Stimulated activated naive B cell treated with anti-CD40 and anti-IgM and Interleukin-4, amounts not matched to agents 10 μg/mL and 1 μg/mL and 100 μg/mL, for 72 hours (primary cell): Measurements from ENCODE around the gene NLRC5.

Experiments used
- ATAC-seq, 2 donors: fragments of 150-1000 bp; cut with Tn5 transposase; replicated peaks; 2 replicates each; pipeline ENCODE4 v1.10.0; 2021; ENCODE audit warnings: moderate library complexity in 1 of 2
- DNase-seq: peaks from one replicate; pipeline ENCODE4 v3.0.0; 2021
- H3K27ac Mint-ChIP-seq: one replicate; pipeline ENCODE4 v1.8.0; 2022; ENCODE audit warnings: mild to moderate bottlenecking, mixed read lengths
- H3K27me3 Mint-ChIP-seq, 2 donors: one replicate each; pipeline ENCODE4 v1.8.0; 2022; ENCODE audit warnings: mixed read lengths in 2 of 2
- H3K36me3 Mint-ChIP-seq, 2 donors: one replicate each; pipeline ENCODE4 v1.8.0; 2022; ENCODE audit warnings: mixed read lengths in 2 of 2, mild to moderate bottlenecking in 1 of 2
- H3K4me1 Mint-ChIP-seq, 2 donors: one replicate each; pipeline ENCODE4 v1.8.0; 2022; ENCODE audit warnings: mixed read lengths in 2 of 2, mild to moderate bottlenecking in 1 of 2
- H3K4me3 Mint-ChIP-seq, 2 donors: one replicate each; pipeline ENCODE4 v1.8.0; 2022; ENCODE audit warnings: mild to moderate bottlenecking in 2 of 2, mixed read lengths in 2 of 2, moderate library complexity in 1 of 2
- H3K9me3 Mint-ChIP-seq, 2 donors: one replicate each; pipeline ENCODE4 v1.8.0; 2022; ENCODE audit warnings: mixed read lengths in 2 of 2, mild to moderate bottlenecking in 1 of 2

NLRC5 gene

GRCh38 chr16:57039148-57039812 is 49.9 kb downstream of the NLRC5 start:
- ATAC-seq = no peak
- Mint-ChIP-seq H3K4me3 (peak overlapping the region; percentile 50 to 61), H3K9me3 (peaks cover 0 to 4% of the 10 kb centered on the region in 2 donors), H3K27ac (peak overlapping the region; percentile 97), H3K27me3 (no peaks in the 10 kb centered on the region), H3K4me1 (peaks cover 64 to 91% of the 10 kb centered on the region in 2 donors), H3K36me3 (peaks cover 64 to 86% of the 10 kb centered on the region in 2 donors)
- no peak for DNase-seq

DNA sequence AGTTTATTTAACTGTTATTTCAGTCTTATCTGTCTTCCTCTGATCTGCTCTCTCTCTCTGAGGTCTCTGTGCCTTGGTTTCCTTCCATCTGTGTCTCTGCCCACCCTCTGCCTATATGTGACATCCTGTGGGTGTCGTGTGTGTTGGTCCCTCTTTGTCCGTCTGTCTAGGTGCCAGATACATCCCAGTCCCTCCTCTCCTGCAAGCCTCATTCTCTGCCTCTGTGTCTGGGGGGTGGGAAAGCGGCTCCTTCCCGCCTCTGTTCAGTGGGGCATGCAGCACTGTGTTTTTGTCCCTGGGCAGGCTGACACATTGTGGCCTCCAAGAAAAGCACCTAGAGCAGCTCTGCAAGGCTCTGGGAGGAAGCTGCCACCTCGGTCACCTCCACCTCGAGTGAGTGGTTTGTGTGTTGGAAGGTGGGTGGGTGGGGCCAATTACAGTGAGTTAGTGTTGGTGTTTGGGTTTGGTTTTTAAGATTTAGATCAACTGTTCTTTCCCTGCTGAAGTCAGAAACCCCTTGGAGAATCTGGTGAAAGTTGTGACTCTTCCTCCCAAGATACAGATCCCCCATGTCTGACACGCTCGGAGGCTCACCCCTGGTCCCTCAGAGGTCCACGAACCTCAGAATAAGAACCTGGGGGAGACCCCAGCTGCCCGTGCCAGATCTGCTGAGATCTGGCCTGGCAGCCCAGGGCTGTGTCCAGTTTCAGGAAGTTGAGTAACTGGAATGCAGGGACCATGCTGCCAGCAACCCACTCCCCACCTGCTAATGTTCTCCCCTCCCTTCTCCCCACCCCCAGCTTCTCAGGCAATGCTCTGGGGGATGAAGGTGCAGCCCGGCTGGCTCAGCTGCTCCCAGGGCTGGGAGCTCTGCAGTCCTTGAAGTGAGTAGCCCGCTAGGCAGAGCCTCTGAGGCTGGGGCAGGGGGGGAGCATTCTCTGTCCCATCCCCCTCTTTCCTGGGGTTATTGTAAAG is 52.1 kb downstream of the NLRC5 start:
- H3K27me3 Mint-ChIP-seq = no peaks in the 10 kb centered on the region
- peaks cover 65 to 81% of the 10 kb centered on the region in 2 donors for H3K36me3 Mint-ChIP-seq
- peak overlapping the region; percentile 52 to 67 for H3K4me3 Mint-ChIP-seq
- peaks cover 72 to 97% of the 10 kb centered on the region in 2 donors for H3K4me1 Mint-ChIP-seq
- peaks cover 0 to 4% of the 10 kb centered on the region in 2 donors for H3K9me3 Mint-ChIP-seq
- peak overlapping the region; percentile 97 for H3K27ac Mint-ChIP-seq
- peak; percentile 65 for ATAC-seq
- DNase-seq = peak; percentile 83

GRCh38 chr16:57042157-57043111 is 53.1 kb downstream of the NLRC5 start:
- peaks cover 59 to 81% of the 10 kb centered on the region in 2 donors for H3K36me3 Mint-ChIP-seq
- H3K4me3 Mint-ChIP-seq = peak overlapping the region; percentile 52 to 67
- H3K9me3 Mint-ChIP-seq = peaks cover 0 to 4% of the 10 kb centered on the region in 2 donors
- DNase-seq (peak; percentile 85), ATAC-seq (peak; percentile 71 to 78)
- peaks cover 79 to 97% of the 10 kb centered on the region in 2 donors for H3K4me1 Mint-ChIP-seq
- H3K27ac Mint-ChIP-seq = peak overlapping the region; percentile 97
- no peaks in the 10 kb centered on the region for H3K27me3 Mint-ChIP-seq

- no peak for DNase-seq
- Mint-ChIP-seq H3K9me3 (peaks cover 0 to 4% of the 10 kb centered on the region in 2 donors), H3K36me3 (peaks cover 62 to 82% of the 10 kb centered on the region in 2 donors), H3K27me3 (no peaks in the 10 kb centered on the region), H3K4me1 (peaks cover 84 to 97% of the 10 kb centered on the region in 2 donors), H3K27ac (peak overlapping the region; percentile 97), H3K4me3 (peak overlapping the region; percentile 53)
- no peak for ATAC-seq
Measured at GRCh38 chr16:57043248-57043647, 53.9 kb downstream of the NLRC5 start.

DNA sequence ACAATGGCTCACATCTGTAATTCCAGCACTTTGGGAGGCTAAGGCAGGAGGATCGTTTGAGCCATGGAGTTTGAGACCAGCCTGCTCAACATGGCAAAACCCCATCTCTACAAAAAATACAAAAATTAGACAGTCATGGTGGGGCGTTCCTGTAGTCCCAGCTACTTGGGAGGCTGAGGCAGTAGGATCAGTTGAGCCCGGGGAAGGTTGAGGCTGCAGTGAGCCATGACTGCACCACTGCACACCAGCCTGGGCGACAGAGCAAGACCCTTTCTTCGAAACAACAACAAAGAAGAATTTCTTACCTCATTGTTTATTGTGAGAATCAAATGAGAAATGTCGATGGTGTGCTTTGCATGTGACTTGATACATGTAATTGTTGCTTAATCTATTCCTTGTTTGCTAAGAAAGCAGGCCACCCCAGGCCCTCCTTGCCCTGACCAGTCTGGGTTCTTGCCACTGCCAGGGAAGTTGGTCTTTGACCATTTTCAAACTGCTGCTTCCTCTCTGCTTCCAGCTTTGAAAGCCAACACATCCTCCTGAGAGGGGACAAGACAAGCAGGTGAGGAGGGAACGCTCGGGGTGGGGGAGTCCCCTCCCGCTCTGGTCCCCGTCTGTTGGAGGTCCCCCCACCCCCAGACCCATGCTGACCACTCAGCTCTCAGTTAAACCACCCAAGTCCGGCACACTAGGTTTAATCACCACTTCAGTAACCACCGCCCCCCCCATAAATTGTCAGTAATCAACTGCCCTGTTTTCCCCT is 55.8 kb downstream of the NLRC5 start:
- Mint-ChIP-seq H3K27me3 (no peaks in the 10 kb centered on the region), H3K4me3 (peak overlapping the region; percentile 46 to 72), H3K27ac (peak overlapping the region; percentile 97), H3K4me1 (peaks cover 75 to 92% of the 10 kb centered on the region in 2 donors), H3K36me3 (peaks cover 64 to 86% of the 10 kb centered on the region in 2 donors), H3K9me3 (peaks cover 0 to 4% of the 10 kb centered on the region in 2 donors)
- peak; percentile 1 to 2 for ATAC-seq
- peak; percentile 44 for DNase-seq

GRCh38 chr16:57045694-57046381 is 56.5 kb downstream of the NLRC5 start:
- peak overlapping the region; percentile 97 for H3K27ac Mint-ChIP-seq
- ATAC-seq = peak; percentile 38 to 40
- DNase-seq = peak; percentile 86
- H3K4me3 Mint-ChIP-seq = peak overlapping the region; percentile 46 to 72
- H3K27me3 Mint-ChIP-seq = no peaks in the 10 kb centered on the region
- H3K9me3 Mint-ChIP-seq = peaks cover 0 to 4% of the 10 kb centered on the region in 2 donors
- peaks cover 75 to 92% of the 10 kb centered on the region in 2 donors for H3K4me1 Mint-ChIP-seq
- H3K36me3 Mint-ChIP-seq = peaks cover 64 to 85% of the 10 kb centered on the region in 2 donors

DNA sequence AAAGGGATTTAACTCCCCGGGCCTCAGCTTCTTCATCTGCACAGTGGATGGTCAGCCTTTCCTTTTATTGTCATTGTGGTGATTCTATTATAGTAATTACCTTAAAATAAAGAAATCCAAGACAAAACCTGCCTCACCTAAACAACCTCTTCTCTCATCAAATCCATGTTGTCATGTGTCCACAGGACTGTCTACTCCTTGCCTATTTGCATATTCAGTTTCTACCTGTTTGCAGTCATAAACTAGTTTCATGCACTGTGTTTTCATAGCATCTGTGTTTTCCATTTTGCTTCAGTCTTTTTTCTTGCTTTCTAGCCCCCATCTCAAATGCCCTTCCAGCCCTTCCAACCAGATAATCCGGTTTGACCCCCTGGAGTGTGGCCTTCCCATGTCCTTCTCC is 58.7 kb downstream of the NLRC5 start:
- H3K9me3 Mint-ChIP-seq = peaks cover 2 to 4% of the 10 kb centered on the region in 2 donors
- peak overlapping the region; percentile 31 to 40 for H3K4me3 Mint-ChIP-seq
- ATAC-seq (no peak), DNase-seq (no peak)
- no peaks in the 10 kb centered on the region for H3K27me3 Mint-ChIP-seq
- H3K36me3 Mint-ChIP-seq = peaks cover 74 to 91% of the 10 kb centered on the region in 2 donors
- H3K4me1 Mint-ChIP-seq = peaks cover 68 to 92% of the 10 kb centered on the region in 2 donors
- H3K27ac Mint-ChIP-seq = peak overlapping the region; percentile 97

DNA sequence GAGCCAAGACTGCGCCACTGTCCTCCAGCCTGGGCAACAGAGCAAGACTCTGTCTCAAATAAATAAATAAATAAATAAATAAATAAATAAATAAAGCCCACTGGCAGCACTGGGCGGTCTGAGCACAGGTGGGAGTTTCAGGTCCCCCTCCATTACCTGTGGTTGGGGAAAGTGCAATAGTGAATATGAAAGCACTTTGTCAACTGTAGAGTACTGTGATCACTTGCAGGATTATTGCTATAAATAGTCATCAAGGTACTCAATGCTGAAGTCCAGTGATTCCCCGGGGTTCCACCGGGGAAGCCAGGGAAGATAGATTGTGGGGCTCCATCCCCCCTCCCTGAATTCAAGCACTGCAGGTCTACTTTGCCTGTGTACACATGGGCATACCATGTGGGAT is 60.3 kb downstream of the NLRC5 start:
- no peaks in the 10 kb centered on the region for H3K27me3 Mint-ChIP-seq
- H3K9me3 Mint-ChIP-seq = peaks cover 2 to 4% of the 10 kb centered on the region in 2 donors
- H3K27ac Mint-ChIP-seq = peak overlapping the region; percentile 100
- ATAC-seq (peak; percentile 50 to 51), DNase-seq (peak; percentile 57)
- peak overlapping the region; percentile 73 to 91 for H3K4me3 Mint-ChIP-seq
- H3K4me1 Mint-ChIP-seq = peaks cover 65 to 89% of the 10 kb centered on the region in 2 donors
- peaks cover 69 to 86% of the 10 kb centered on the region in 2 donors for H3K36me3 Mint-ChIP-seq

GRCh38 chr16:57051696-57052228 is 62.4 kb downstream of the NLRC5 start:
- peak; percentile 78 for DNase-seq
- Mint-ChIP-seq H3K27me3 (no peaks in the 10 kb centered on the region), H3K9me3 (peaks cover 2 to 4% of the 10 kb centered on the region in 2 donors), H3K27ac (peak overlapping the region; percentile 100), H3K4me3 (peak overlapping the region; percentile 71 to 91), H3K4me1 (peaks cover 45 to 81% of the 10 kb centered on the region in 2 donors), H3K36me3 (peaks cover 63 to 78% of the 10 kb centered on the region in 2 donors)
- ATAC-seq = peak; percentile 79 to 83

DNA sequence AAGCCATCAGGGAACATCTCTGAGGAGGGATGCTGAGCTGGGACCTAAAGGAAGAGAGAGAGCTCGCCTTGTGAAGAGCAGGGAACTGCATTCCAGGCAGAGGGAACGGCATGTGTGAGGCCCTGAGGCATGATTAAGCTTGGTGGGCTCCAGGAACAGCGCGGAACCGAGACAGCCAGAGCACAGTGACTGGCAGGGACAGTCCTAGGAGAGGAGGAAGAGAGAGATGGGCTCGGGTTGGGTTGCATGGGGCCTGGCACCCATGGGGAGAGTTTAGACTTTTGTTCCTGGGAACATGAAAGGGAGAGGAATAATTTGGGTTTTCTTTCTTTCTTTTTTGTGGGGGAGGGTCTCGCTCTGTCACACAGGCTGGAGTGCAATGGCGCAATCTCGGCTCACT is 63.8 kb downstream of the NLRC5 start:
- H3K4me3 Mint-ChIP-seq = peak overlapping the region in 1 of 2 donors; percentile 39

DNA sequence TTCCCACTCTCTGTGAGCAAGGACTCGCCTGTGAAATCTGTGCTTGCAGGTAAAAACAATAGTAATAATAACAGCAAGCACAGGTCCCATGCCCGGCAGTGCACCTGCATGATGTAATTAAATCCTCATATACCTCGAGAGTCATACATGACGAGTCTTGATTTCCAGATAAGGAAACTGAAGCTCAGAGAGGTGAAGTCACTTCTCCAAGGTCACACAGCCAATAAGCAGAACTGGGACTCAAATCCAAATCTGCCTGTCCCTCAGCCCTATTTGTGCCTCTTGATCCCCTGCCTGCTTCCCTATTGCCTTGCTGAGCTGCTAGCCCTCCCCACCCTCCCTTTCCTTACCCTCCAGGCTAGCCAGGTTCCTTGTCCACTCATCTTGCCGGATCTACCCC is 65.0 kb downstream of the NLRC5 start:
- no peak for ATAC-seq
- H3K27ac Mint-ChIP-seq = peak overlapping the region; percentile 69
- peaks cover 65 to 68% of the 10 kb centered on the region in 2 donors for H3K36me3 Mint-ChIP-seq
- peaks cover 2 to 4% of the 10 kb centered on the region in 2 donors for H3K9me3 Mint-ChIP-seq
- no peak for DNase-seq
- no peak overlapping the region for H3K4me3 Mint-ChIP-seq
- no peaks in the 10 kb centered on the region for H3K27me3 Mint-ChIP-seq
- H3K4me1 Mint-ChIP-seq = peaks cover 38 to 74% of the 10 kb centered on the region in 2 donors

More for the DNA sequence above, 63.8 kb downstream of the NLRC5 start:
- Mint-ChIP-seq H3K4me1 (peaks cover 37 to 73% of the 10 kb centered on the region in 2 donors), H3K9me3 (peaks cover 2 to 4% of the 10 kb centered on the region in 2 donors), H3K27me3 (no peaks in the 10 kb centered on the region), H3K36me3 (peaks cover 68 to 72% of the 10 kb centered on the region in 2 donors), H3K27ac (peak overlapping the region; percentile 100)
- ATAC-seq (no peak), DNase-seq (no peak)

DNA sequence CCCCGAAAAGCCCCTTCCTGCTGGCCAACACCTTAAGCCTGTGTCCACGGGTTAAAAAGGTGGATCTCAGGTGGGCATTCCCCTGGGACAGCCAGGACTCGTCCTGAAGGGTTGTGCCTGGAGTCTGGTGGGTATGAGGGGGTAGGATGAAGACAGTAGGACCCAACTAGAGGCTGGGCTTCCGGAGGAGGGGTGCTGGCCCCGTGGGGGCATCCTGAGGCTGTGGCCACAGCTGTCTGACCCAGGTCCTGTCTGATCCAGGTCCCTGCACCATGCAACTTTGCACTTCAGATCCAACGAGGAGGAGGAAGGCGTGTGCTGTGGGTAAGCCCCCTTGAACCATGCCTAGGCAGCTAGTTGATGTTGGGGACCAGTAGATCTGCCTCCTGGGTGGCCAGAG is 65.4 kb downstream of the NLRC5 start:
- H3K4me1 Mint-ChIP-seq = peaks cover 38 to 72% of the 10 kb centered on the region in 2 donors
- no peaks in the 10 kb centered on the region for H3K27me3 Mint-ChIP-seq
- peak overlapping the region; percentile 69 for H3K27ac Mint-ChIP-seq
- peaks cover 67 to 69% of the 10 kb centered on the region in 2 donors for H3K36me3 Mint-ChIP-seq
- no peak overlapping the region for H3K4me3 Mint-ChIP-seq
- ATAC-seq = no peak
- DNase-seq = no peak
- H3K9me3 Mint-ChIP-seq = peaks cover 2 to 4% of the 10 kb centered on the region in 2 donors
